Activated T-helper 2 cell treated with anti-CD3 and anti-CD28 coated beads, Interferon-gamma antibody, Interleukin-2, Interleukin-4, amounts not matched to agents 10 μg/mL and 5 μg/mL and 100 μg/mL, durations not matched to agents 14 hours and 24 hours and 36 hours (primary cell): Measurements from ENCODE around the gene ARRB2. TPM values are rescaled to one million over a fixed set of nuclear protein-coding genes. Genes with fewer than 3 reads are reported as not detected.
A peak's percentile ranks its signal among the peaks of the same experiment; 100 is the strongest.
"Not testable (repeated sequence)": the region's sequence is repeated elsewhere in the genome, so short reads cannot be mapped to it uniquely, and the experiment has no call there.

Experiments used
- DNase-seq: peaks from one replicate; pipeline ENCODE4 v3.0.0; 2021; ENCODE audit warnings: low spot score
- H3K27ac Mint-ChIP-seq: one replicate; pipeline ENCODE4 v1.8.0; 2021; ENCODE audit warnings: mixed read lengths
- H3K27me3 Mint-ChIP-seq: one replicate; pipeline ENCODE4 v1.8.0; 2021; ENCODE audit warnings: low read depth, mixed read lengths
- H3K36me3 Mint-ChIP-seq: one replicate; pipeline ENCODE4 v1.8.0; 2021; ENCODE audit warnings: low read depth, mixed read lengths
- H3K4me1 Mint-ChIP-seq: one replicate; pipeline ENCODE4 v1.8.0; 2021; ENCODE audit warnings: low read depth, mixed read lengths
- H3K4me3 Mint-ChIP-seq: one replicate; pipeline ENCODE4 v1.8.0; 2021; ENCODE audit warnings: low read depth, mild to moderate bottlenecking, moderate library complexity, mixed read lengths
- H3K9me3 Mint-ChIP-seq: one replicate; pipeline ENCODE4 v1.8.0; 2021; ENCODE audit warnings: mixed read lengths
- intact Hi-C: fragments of 100-400 bp; cut with micrococcal nuclease; formaldehyde crosslinking; loops from one replicate; pipeline ENCODE4 v1.15.1; 2023
- total RNA-seq: library from RNA; stranded (reverse); gene quantifications from 2 replicates; pipeline ENCODE4 v1.2.3, GENCODE V29; 2022

Gene ARRB2
- total RNA-seq, 1 donor from 2014 or later, result 226 TPM

GRCh38 chr17:4706121-4706520 lies 4.3 kb upstream of the ARRB2 start:
- Mint-ChIP-seq H3K4me1 (peaks cover 40% of the 10 kb centered on the region), H3K27ac (peak overlapping the region; percentile 67), H3K4me3 (peak overlapping the region; percentile 59), H3K27me3 (no peaks in the 10 kb centered on the region), H3K36me3 (peaks cover 15% of the 10 kb centered on the region), H3K9me3 (no peaks in the 10 kb centered on the region)
- DNase-seq, result no peak
- intact Hi-C loops, result loop anchor here (10.0 kb wide), 2 partner anchors 141 to 199 kb away; partner anchors contain the start of genes CHRNE and GGT6

GRCh38 chr17:4708436-4708835 lies 2.0 kb upstream of the ARRB2 start:
- Mint-ChIP-seq H3K36me3 (peaks cover 23% of the 10 kb centered on the region), H3K27ac (no peak overlapping the region), H3K9me3 (no peaks in the 10 kb centered on the region), H3K4me1 (peaks cover 38% of the 10 kb centered on the region), H3K27me3 (no peaks in the 10 kb centered on the region), H3K4me3 (no peak overlapping the region)
- intact Hi-C loops, result loop anchor here (10.0 kb wide), 2 partner anchors 144 to 196 kb away; partner anchors contain the start of genes CHRNE and GGT6
- DNase-seq, result peak; percentile 66

GRCh38 chr17:4710693-4711634 lies 532 bp downstream of the ARRB2 start:
- Mint-ChIP-seq H3K4me1 (peaks cover 45% of the 10 kb centered on the region), H3K27me3 (no peaks in the 10 kb centered on the region), H3K27ac (peak overlapping the region; percentile 84), H3K9me3 (no peaks in the 10 kb centered on the region), H3K36me3 (peaks cover 36% of the 10 kb centered on the region), H3K4me3 (peak overlapping the region; percentile 94)
- intact Hi-C loops, result loop anchor here (1.0 to 2.0 kb wide), 4 partner anchors 20 to 238 kb away; partner anchors contain the start of genes MED11, PFN1, RNF167 and SLC25A11
- peak; percentile 46 for DNase-seq

- Mint-ChIP-seq H3K27me3 (no peaks in the 10 kb centered on the region), H3K27ac (peak overlapping the region; percentile 84), H3K9me3 (no peaks in the 10 kb centered on the region), H3K4me3 (peak overlapping the region; percentile 94), H3K4me1 (peaks cover 38% of the 10 kb centered on the region), H3K36me3 (peaks cover 33% of the 10 kb centered on the region)
- no peak for DNase-seq
- intact Hi-C loops, result loop anchor here (2.0 kb wide), 2 partner anchors 229 to 237 kb away; partner anchors contain the start of genes PFN1, RNF167 and SLC25A11
Measured at GRCh38 chr17:4711661-4712181, 1.3 kb downstream of the ARRB2 start.

- intact Hi-C loops, result no loop called here
- DNase-seq, result no peak
- Mint-ChIP-seq H3K4me1 (peaks cover 38% of the 10 kb centered on the region), H3K36me3 (peaks cover 41% of the 10 kb centered on the region), H3K9me3 (no peaks in the 10 kb centered on the region), H3K27ac (peak overlapping the region; percentile 84), H3K27me3 (no peaks in the 10 kb centered on the region), H3K4me3 (peak overlapping the region; percentile 94)
Measured at GRCh38 chr17:4712526-4712925, 2.1 kb downstream of the ARRB2 start.

- H3K27me3 Mint-ChIP-seq, DNase-seq, intact Hi-C loops, H3K9me3 Mint-ChIP-seq: not testable (repeated sequence)
- H3K27ac Mint-ChIP-seq, result peak overlapping the region; percentile 86
- peak overlapping the region; percentile 78 for H3K4me3 Mint-ChIP-seq
- H3K36me3 Mint-ChIP-seq, result peaks cover 61% of the 10 kb centered on the region
- H3K4me1 Mint-ChIP-seq, result peaks cover 36% of the 10 kb centered on the region
Measured at GRCh38 chr17:4714340-4715062, 4.1 kb downstream of the ARRB2 start.

- Mint-ChIP-seq H3K36me3 (peaks cover 68% of the 10 kb centered on the region), H3K4me1 (peaks cover 34% of the 10 kb centered on the region), H3K9me3 (no peaks in the 10 kb centered on the region), H3K27ac (peak overlapping the region; percentile 78), H3K4me3 (peak overlapping the region; percentile 78), H3K27me3 (no peaks in the 10 kb centered on the region)
- intact Hi-C loops, result no loop called here
- DNase-seq, result peak; percentile 52
Measured at GRCh38 chr17:4715063-4715744, 4.8 kb downstream of the ARRB2 start.

GRCh38 chr17:4716081-4716480 lies 5.6 kb downstream of the ARRB2 start:
- intact Hi-C loops, result no loop called here
- Mint-ChIP-seq H3K4me3 (no peak overlapping the region), H3K27me3 (no peaks in the 10 kb centered on the region), H3K36me3 (peaks cover 76% of the 10 kb centered on the region), H3K27ac (no peak overlapping the region), H3K9me3 (no peaks in the 10 kb centered on the region), H3K4me1 (peaks cover 36% of the 10 kb centered on the region)
- no peak for DNase-seq

GRCh38 chr17:4717791-4718190 lies 7.4 kb downstream of the ARRB2 start:
- Mint-ChIP-seq H3K36me3 (peaks cover 68% of the 10 kb centered on the region), H3K27ac (no peak overlapping the region), H3K4me1 (peaks cover 24% of the 10 kb centered on the region), H3K4me3 (no peak overlapping the region), H3K27me3 (no peaks in the 10 kb centered on the region), H3K9me3 (no peaks in the 10 kb centered on the region)
- no peak for DNase-seq
- intact Hi-C loops, result no loop called here

GRCh38 chr17:4718276-4718675 lies 7.8 kb downstream of the ARRB2 start:
- Mint-ChIP-seq H3K27me3 (no peaks in the 10 kb centered on the region), H3K36me3 (peaks cover 70% of the 10 kb centered on the region), H3K4me1 (peaks cover 25% of the 10 kb centered on the region), H3K4me3 (no peak overlapping the region), H3K27ac (no peak overlapping the region), H3K9me3 (no peaks in the 10 kb centered on the region)
- DNase-seq, result no peak
- intact Hi-C loops, result no loop called here

GRCh38 chr17:4719146-4719545 lies 8.7 kb downstream of the ARRB2 start:
- Mint-ChIP-seq H3K27ac (no peak overlapping the region), H3K4me3 (no peak overlapping the region), H3K27me3 (no peaks in the 10 kb centered on the region), H3K36me3 (peaks cover 65% of the 10 kb centered on the region), H3K4me1 (peaks cover 18% of the 10 kb centered on the region), H3K9me3 (no peaks in the 10 kb centered on the region)
- no peak for DNase-seq
- intact Hi-C loops, result no loop called here

- Mint-ChIP-seq H3K36me3 (peaks cover 63% of the 10 kb centered on the region), H3K27me3 (no peaks in the 10 kb centered on the region)
- intact Hi-C loops, result no loop called here
Measured at GRCh38 chr17:4719684-4720221, 9.3 kb downstream of the ARRB2 start.

More at GRCh38 chr17:4719684-4720221, 9.3 kb downstream of the ARRB2 start:
- no peak for DNase-seq
- H3K9me3 Mint-ChIP-seq, result no peaks in the 10 kb centered on the region
- no peak overlapping the region for H3K4me3 Mint-ChIP-seq
- H3K4me1 Mint-ChIP-seq, result peaks cover 18% of the 10 kb centered on the region
- H3K27ac Mint-ChIP-seq, result no peak overlapping the region
